SKM-1 treated with dmso at 0.1 percent for 144 hours (cell line): ENCODE results near the gene MVK.

Experiments
- DNase-seq: peaks from one replicate; lab custom pipeline; 2025; ENCODE audit not compliant: unreplicated experiment; lab: John Stamatoyannopoulos, UW

The MVK gene

DNA sequence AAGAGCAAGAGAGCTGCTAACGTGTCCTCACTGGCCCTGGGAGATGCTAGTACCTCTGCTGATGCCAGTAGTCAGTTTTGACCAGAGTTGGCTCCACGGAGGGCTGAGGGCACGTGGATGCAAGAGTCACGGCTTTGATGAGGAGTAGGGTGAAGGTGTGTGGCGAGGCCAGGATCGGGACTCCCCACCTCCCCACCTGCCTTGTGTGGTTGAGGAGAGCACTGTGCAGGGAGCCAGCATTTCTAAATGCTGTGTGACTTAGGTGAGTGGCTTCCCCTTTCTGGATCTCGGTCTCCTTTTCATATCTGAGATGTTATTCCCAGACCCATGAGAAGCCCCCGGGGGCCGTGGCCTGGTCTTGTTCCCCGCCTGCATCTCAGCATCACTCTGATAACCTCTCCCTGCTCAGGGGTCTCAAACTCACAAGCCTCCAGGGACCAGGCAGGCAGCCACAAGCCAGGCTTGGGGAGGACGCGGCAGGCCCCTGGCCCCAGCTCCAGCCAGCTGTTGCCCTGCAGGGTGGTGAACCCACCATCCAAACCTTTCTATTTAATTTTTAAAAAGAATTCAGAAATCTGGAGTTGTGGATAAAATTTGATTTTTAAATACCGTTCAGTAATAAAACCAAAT lies 32.1 kb downstream of the MVK start:
- DNase-seq: no peak

DNA sequence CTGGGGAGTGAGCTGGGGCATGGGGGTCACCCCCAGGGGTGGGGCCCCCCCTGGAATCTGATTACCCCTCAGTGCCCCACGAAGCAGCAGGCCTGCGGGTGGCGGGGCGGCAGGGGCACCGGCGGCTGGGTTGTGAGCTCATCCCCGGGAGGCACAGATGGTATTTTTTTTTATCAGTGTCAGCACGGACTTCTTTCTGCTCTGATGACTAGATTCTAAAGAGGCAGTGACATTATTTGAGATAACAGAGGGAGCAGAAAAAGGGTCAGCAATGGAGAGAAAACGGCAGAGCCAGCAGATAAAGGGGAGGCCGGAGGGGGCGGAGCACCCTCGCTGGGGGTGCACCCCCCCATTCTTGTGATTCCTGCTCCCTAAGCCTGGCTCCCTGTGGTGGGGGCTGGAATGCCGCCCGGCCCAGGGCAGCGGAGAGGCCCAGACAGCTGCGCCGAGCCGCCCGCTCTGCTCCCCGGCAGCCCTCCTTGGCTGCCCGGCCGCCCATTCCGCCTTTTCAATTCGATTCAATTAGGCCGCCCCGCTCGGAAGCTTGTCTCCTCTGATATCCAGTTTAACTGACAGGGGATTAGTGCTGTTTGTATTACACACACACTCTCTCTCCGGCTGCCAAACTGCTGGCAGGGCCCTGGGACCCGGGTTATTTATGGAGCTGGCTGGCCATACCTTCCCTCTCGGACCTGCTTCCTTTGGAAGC lies 32.9 kb downstream of the MVK start:
- DNase-seq: no peak

DNA sequence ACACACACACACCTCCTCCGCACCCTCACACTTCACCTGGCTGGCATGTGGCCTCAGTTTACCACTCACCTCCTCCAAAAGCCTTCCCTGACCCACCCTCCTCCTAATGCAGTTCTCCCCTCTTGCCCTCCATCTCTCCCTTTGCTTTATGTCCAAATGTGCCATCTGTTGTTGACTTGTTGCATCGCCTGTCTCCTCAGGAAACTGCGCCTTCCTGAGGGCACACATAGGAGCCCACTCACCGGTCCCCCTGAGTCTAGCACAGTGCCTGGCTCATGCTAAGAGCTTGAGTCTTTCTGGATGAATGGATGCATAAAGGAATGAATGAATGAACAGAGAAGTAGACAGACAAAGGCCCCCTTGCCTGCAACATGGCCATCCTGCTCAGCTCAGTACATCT lies 34.0 kb downstream of the MVK start:
- DNase-seq: no peak

DNA sequence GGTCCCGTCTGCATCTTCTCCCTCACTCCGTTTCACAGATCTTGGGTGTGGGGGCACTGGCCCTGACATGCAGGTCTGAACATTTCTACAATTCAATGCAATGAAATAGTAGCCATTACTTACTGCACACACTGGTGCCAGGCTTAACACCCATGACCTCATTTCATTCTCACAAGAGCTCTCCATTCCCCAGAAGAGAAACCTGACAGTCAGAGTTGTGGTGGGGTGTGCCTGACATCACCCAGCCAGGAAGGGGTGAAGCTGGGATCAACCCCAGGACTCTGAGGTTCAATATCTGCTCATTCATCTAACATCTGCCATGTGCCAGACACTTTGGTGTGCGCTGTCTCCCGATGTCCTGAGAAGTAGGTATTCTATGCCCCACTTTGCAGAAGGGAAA lies 34.7 kb downstream of the MVK start:
- no peak for DNase-seq

DNA sequence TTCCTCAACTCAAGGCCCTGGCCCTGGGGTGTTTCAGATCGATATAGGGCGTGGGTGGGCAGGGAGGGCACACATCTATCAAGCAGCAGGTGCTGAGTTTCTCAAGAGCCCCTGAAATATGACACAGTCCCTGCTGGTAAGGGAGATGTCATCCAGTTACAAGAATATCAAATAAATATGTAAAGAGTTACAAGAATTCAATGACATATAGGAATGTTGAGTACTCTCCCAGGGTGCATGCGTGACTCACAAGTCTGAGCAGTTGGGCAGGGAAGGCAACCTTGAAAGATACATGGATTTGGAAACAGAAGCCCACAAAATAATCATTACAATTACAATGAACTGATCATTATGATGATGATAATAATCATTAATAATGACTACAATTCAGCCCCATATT lies 35.2 kb downstream of the MVK start:
- DNase-seq: no peak

DNA sequence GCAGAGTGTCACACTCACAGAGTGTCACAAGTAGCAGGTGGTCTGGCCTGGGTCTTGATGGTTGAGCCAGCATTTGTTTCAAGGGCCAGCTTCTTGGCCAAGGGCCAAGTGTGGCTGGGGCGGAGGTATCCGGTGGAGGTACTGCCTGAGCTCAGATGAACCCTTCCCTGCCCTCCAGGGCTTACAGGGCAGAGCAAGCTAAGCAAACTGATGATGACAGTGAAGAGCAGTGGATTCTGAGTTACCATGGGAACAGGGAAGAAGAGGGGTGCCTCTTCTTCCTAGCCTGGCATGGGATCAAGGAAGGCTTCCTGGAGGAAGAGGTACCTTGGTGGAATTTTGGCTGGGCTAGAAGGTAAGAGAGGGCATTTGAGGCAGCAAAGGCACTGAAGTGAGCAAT lies 35.7 kb downstream of the MVK start:
- DNase-seq: no peak

DNA sequence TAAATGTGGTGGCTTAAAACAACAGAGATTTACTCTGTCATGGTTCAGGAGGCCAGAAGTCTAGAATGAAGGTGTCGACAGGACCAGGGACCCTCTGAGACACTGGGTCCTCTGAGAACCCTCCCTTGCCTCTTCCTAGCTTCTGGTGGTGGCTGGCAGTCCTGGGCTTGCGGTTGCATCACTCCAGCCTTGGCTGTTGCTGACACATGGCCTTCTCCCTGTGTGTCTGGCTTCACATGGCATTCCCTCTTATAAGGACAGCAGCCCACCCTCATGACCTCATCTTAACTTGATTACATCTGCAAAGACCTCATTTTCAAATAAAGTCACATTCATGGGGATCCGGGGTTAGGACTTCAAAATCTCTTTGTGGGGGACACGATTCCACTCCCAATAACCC lies 36.9 kb downstream of the MVK start:
- no peak for DNase-seq

DNA sequence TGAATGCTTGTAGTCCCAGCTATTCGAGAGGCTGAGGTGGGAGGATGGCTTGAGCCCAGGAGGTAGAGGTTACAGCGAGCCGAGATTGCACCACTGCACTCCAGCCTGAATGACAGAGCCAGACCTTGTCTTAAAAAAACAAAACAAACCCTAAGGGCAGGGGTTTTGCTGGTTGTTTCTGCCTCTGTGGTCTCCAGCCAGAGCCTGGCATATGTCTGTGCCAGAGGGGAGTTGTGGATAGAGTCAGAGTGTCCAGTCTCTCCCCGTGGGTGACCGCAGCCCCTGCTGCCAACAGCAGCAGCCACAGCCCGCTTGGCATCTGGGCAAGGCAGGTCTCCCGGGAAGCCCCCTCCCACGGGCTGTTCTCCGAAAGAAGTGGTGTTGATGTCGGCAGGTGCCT lies 37.6 kb downstream of the MVK start:
- DNase-seq: no peak

DNA sequence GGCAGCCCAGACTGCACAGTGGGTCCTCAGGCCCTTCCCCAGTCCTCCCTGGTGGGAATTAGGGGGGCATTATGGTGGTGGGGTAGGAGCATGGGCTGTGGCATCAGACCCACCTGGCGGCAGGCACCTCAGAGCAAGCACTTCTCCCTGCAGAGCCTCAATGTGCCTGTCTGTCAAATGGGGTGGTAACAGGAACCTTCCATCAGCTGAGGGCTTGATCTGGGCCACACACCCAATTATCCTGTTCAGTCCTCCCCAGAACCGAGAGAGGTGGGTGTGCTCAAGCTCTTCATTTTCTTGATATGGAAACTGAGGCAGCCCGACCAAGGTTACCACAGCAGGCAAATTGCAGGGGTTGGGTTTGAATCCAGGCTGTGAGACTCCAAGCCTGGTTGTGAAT lies 38.4 kb downstream of the MVK start:
- DNase-seq: no peak

DNA sequence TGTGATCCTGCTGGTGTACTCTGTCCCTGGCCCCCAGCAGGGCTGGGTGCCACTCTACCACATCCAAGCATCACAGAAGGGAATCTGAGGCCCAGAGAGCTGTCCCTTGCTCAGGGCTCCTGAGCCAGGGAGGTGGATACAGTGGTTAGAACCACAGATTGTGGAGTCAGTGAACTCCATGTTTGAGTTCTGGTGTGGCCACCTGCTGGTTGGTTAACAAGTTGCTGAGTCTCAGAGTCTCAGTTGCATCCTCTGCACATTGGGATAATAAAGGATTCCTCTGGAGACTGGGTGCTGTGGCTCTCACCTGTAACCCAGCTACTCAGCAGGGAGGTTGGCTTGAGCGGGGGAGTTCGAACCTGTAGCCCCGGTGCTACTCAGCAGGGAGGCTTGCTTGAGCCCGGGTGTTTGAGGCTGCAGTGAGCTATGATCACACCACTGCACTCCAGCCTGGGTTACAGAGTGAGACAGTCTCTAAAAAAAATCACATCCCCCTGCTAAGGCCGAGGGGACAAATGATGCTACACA lies 39.4 kb downstream of the MVK start:
- DNase-seq: no peak

DNA sequence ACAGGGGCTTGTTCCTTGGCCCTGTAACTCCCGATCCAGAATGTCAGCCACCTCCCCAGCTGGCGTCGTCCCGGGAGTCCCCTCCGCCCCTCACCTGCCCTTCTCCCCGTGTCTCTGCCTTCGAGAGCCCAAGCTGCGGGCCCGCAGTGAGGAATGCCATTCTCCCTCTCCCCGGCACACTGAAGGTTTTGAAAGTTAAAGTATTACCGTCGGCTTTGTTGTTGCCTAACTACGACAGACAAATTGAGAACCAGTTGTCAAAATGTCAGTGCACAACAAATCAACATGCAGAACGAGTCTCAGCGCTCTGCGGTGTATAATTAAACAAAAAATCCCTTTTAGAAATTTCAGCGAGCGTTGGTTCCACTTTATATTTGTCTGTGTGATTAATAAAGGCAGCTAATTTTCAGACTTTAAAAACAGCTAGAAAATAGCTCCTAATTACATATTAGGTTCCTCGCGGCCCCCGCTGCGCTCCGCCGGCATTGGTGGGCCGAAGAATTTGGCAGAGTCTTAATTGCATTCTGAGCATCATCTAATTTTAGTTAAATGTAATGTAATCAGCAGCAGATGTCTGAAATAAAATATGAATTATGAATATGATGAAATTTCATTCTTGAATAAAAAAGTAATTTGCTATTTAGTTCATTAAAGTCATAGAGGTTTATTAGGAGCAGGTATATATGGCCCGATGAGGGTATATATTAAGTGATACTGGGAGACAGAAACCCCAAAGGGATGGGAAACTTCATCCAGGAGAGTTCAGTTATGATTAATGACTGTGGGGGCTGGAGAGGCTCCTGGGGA lies 40.3 kb downstream of the MVK start:
- DNase-seq: no peak

DNA sequence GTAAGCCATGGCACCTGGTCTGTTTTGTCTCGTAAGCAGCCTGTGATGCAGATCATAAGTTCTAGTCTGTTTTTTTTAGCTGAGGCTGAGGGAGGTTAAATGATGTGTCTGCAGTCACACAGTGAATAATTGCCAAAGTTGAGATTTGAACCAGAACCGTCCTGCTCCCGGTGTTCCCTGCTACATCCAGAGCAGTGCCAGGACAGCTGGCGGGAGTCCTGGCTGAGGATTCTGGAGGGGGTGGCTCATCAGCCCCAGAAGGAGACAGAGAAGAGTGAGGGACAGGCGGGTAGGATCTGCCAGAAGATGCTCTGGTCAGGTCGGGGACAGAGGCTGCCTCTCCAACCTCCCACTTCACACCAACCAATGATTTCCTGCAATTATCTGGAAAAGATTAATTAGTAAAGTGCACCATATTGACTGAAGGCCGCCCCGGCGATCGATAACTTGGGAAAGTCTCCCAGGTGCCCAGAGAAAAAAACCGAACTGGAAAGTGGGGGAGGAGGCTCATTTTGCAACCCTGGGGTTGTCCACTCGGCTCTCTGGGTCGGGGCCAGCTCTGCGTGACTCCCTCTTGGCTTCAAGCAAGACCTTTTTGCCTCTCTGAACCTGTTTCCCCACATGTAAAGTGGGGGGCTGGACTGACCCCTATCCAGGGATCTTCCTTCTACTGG lies 42.1 kb downstream of the MVK start:
- DNase-seq: no peak

DNA sequence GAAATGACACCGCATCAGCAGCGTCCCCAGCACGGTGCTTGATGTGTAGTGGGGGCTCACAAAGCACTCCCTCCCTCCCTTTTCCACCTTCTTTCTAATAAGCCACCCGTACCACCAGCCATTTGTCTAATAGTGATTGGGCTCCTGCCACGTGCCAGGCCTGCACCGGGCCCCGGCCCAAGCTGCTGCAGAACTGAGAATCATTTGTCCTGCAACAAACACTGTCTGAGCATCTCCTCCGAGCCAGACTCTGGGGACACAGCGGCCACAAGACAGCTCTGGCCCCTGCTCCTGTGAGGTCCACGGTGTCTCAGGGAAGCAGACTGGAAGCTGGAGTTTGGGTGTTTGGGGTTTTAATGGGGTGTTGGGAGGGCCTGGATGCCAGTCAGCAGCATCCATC lies 43.9 kb downstream of the MVK start:
- no peak for DNase-seq

DNA sequence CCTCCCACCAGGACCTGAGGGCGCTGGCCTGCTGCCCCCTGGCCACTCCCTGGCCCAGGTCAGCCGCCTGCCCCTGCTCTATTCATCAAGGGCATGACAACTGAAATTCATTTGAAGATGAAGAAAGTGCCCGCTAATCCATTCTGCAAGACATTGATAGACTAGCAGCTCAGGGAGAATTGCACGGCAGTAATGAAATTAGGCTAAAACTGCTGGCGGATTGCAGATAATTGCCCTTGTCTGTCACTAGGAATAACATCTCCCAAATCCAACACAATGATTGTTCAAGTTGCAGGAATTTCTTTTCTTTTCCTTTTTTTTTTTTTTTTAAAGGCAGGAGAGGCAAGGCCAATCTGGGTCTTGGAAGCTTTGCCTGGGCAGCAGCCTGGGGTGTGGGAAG lies 44.5 kb downstream of the MVK start:
- no peak for DNase-seq

DNA sequence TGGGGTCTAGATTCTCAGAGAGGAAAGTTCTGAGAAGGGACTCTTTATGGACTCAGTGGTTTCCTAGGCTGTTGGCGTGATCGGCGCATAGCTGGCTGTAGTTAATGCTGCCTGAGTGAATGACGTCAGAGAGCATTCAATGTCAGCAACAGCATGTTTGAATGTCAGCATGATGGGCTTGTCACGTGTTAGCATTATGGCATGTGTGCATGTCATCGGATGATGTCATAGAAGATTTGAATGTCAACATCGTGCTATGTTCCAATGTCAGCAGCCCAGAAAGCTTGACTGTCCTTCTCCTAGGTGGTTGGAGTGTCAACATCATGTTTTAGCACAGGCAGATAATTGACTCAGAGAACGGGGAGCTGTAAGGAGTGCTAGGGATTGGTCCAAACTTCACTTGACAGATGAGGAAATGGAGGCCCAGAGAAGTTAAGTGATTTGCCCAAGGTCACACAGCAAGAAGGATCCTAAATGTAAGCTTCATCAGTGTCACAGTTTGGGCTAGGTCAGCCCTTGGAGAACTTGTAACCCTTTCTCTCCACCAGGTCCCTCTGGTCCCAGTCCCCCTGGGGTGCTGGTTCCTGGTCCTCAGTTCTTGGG lies 45.5 kb downstream of the MVK start:
- DNase-seq: no peak

DNA sequence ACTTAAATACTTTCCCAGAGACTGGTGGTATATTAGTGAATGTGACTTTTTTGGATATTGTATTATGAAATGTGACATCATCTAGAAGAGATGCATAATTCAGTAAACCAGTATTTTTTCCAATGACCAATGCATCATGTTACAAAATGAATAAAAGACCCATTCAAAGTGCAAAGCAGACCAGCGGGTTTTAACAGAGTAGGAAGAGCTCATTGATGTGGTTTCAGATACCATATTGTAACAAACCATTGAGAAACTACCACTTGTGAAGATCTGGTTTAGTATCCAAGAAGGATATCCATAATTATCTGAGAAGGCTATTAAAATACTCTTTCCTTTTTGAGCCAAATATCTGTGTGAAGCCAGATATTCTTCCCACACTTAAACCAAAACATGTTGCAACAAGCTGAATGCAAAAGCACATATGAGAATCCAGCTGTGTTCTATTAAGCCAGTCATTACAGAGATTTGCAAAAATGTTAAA lies 47.7 kb downstream of the MVK start:
- DNase-seq: no peak

DNA sequence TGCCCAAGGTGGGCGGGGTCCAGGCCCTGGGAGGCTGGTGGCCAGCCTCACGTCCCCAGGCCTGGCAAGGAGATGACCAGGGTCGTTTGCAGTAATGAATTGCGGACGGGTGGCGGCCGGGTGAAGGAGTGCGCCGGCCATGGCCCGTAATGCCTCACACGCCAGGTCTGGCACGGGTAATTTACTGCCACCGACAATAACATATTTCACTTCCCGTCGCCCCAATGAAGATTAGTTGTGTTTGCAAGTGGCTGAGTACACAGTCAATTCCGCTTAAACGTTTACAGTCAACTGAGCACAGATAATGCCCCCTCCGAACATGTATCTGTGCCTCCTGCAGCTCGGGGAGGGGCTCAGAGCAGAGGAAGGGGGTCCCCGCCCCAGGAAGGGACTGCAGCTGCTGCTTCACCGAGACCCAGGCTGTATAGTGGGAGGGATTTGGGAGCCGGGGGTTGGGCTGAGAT lies 48.3 kb downstream of the MVK start:
- no peak for DNase-seq

DNA sequence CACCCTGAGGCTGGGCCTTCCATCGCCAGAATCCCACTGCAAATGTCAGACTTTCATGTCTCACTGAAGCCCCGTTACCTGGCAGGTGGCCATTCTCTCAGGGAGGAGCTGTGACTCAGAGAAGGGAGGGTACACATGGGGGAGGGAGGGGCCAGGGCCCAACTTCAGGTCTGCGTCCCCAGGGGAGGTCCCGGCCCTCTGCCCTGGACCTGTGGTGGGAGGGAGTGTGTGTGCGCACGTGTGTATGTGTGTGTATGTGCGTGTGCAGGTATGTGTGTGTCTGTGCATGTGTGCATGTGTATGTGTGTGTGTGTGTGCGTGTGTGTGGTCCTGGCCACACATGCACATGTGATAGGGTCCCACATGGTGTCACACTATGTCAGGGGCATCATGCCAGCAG lies 50.9 kb downstream of the MVK start:
- no peak for DNase-seq

DNA sequence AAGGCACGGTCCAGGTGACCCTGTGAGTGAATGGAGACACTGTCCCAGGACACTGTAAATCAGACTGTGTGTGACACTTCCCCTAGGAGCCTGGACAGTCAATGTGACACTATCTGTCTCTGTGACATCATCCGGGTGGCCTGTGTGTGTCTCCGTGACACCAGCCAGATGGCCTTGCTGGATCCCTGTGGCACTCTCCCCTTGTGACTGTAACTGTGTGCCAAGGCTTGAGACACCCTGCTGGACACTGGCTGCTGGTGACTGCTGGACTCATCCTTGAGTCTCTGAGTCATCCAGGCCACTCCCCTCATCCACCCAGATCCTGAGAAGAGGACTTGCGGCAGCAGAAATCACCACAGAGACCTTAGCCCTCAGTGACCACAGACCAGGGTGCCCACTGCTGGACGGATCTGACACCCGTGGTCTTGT lies 51.6 kb downstream of the MVK start:
- no peak for DNase-seq

DNA sequence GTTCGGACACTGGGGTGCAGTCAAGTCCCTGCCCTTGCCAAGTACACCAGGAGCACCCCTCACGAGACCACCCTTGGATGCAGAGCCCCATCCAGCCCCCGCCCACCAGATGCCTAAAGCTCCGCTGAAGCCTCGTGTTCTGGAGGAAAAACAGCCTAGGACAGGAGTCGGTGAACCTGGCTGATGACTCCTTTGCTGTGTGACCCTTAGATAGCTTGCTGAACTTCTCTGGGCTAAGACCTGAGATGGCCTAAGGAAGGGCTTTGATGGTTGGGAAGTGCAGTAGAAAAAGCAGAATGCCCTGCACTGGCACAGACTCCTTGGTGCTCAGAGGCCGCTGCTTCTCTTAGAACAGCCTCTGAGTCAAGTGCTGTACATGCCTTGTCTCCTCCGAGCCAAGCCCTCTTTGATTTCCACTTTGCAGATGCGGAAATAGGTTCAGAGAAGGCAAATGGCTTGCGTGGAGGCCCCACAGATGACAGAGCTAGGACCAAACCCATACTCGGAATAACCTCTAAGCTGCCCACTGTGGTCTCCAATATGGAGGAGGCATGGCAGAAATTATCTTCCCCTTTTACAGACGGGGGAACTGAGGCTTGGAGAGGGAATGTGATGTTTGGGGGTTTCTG lies 52.3 kb downstream of the MVK start:
- no peak for DNase-seq
